IMR-90 (cell line): Measurements from ENCODE around the gene ETFA.

Experiments used
- BHLHE40 ChIP-seq: fragments of 150-350 bp; IDR thresholded peaks from 2 replicates; pipeline ENCODE4 v1.6.1; 2016; ENCODE audit warnings: mild to moderate bottlenecking, low read depth, low read length
- CEBPB ChIP-seq: IDR thresholded peaks from 2 replicates; pipeline ENCODE4 v1.6.1; 2012; ENCODE audit warnings: low read depth, low read length, improper control_type of control experiment
- FOS ChIP-seq: fragments of 150-350 bp; IDR thresholded peaks from 2 replicates; pipeline ENCODE4 v1.6.1; 2016; ENCODE audit warnings: low read depth, low read length
- MAZ ChIP-seq: IDR thresholded peaks from 2 replicates; pipeline ENCODE4 v1.6.1; 2012; ENCODE audit warnings: low read depth, mild to moderate bottlenecking, low read length, improper control_type of control experiment, moderate library complexity, borderline replicate concordance
- MXI1 ChIP-seq: IDR thresholded peaks from 2 replicates; pipeline ENCODE4 v1.6.1; 2012; ENCODE audit warnings: low read depth, mild to moderate bottlenecking, low read length, moderate library complexity, borderline replicate concordance
- POLR2A ChIP-seq: IDR thresholded peaks from 2 replicates; pipeline ENCODE4 v1.6.1; 2012; ENCODE audit warnings: mild to moderate bottlenecking, low read depth, low read length
- SMC3 ChIP-seq: fragments of 150-350 bp; IDR thresholded peaks from 2 replicates; pipeline ENCODE4 v1.6.1; 2016; ENCODE audit warnings: low read depth, mild to moderate bottlenecking, antibody characterized with exemption, low read length, moderate library complexity
- TF ChIP-seq, protein P1 (sequence below): conservative IDR thresholded peaks from 2 replicates; pipeline ENCODE4 v1.5.1; 2012; ENCODE audit warnings: mild to moderate bottlenecking, low read depth, low read length, improper control_type of control experiment

DNA sequence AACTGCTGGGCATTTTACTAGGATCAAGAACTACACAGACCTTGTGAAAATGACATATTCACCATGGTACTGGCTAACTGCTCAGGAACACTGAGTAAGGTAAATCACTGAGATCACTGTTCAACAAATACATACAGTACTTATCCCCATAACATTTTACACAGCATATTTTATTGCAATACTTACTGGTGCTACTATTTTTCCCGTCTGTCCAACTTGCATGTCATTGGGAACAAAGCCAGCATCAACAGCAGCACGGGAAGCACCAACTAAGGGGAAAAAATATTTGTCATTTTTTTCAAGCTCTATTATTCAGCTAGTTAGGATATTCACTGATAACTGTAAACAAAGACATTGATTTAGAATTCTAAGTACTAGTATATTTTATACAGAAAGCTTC is 37.0 kb downstream of the ETFA start:
- TF ChIP-seq, protein P1, sequence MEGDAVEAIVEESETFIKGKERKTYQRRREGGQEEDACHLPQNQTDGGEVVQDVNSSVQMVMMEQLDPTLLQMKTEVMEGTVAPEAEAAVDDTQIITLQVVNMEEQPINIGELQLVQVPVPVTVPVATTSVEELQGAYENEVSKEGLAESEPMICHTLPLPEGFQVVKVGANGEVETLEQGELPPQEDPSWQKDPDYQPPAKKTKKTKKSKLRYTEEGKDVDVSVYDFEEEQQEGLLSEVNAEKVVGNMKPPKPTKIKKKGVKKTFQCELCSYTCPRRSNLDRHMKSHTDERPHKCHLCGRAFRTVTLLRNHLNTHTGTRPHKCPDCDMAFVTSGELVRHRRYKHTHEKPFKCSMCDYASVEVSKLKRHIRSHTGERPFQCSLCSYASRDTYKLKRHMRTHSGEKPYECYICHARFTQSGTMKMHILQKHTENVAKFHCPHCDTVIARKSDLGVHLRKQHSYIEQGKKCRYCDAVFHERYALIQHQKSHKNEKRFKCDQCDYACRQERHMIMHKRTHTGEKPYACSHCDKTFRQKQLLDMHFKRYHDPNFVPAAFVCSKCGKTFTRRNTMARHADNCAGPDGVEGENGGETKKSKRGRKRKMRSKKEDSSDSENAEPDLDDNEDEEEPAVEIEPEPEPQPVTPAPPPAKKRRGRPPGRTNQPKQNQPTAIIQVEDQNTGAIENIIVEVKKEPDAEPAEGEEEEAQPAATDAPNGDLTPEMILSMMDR, result no peak
- TF ChIP-seq POLR2A (no peak), FOS (no peak), SMC3 (no peak), MAZ (no peak), CEBPB (no peak), BHLHE40 (no peak), MXI1 (no peak)
